K562 (cell line): ENCODE data around the gene PRKD1. TPM values are rescaled to one million over a fixed set of nuclear protein-coding genes. Genes with fewer than 3 reads are reported as not detected.

ENCODE experiments used
- ATAC-seq: fragments of 200-7000 bp; cut with Tn5 transposase; 3 replicates; pipeline ENCODE4 v1.9.1; 2020; ENCODE audit warnings: moderate library complexity
- BruUV-seq: library from RNA; stranded (reverse); fragments of 400-500 nt; replicated peaks from 2 replicates; lab custom pipeline; 2021; lab: Mats Ljungman, UMichigan
- CTCF ChIA-PET: fragments of 300-600 bp; formaldehyde crosslinking; extraction: SDS; loops from one replicate; lab custom pipeline; 2021; ENCODE audit warnings: low intra/inter-chr PET ratio; lab: Yijun Ruan, JAX
- POLR2A ChIA-PET: fragments of 300-600, 350-650 bp; sonication (Branson Sonifier 250); formaldehyde crosslinking; extraction: SDS; loops from one replicate; lab custom pipeline; 2021; ENCODE audit warnings: antibody characterized with exemption, inconsistent platforms; lab: Yijun Ruan, JAX
- DNase-seq, 4 experiments: peaks; one replicate each; pipeline versions ENCODE4 v3.0.0 to v3.0.0-alpha.2; 2011 to 2018; ENCODE audit warnings: low spot score in 3 of 4, mixed read lengths in 3 of 4; ENCODE audit errors: extremely low read depth in 1 of 4
- FAIRE-seq: peaks from 2 replicates; lab custom pipeline; 2011; peaks lifted over from hg19 to GRCh38; lab: Jason Lieb, UNC
- H2AFZ ChIP-seq: 2 replicates; pipeline ENCODE4 v1.6.0; 2011; ENCODE audit warnings: low read depth, low read length, control low read depth, inconsistent platforms
- H3K27ac ChIP-seq: fragments of 200-600 bp; 3 replicates; pipeline ENCODE4 v1.8.0; 2011; ENCODE audit warnings: low read depth, mild to moderate bottlenecking, control low read depth, inconsistent platforms, low read length, moderate library complexity, mixed read lengths; ENCODE audit errors: extremely low read depth
- H3K27me3 ChIP-seq, 2 experiments: fragments of 300-600 bp in 1 of 2; 2 replicates in 1 of 2; 3 replicates in 1 of 2; pipeline versions ENCODE4 v1.6.0 to v1.8.0; 2011; ENCODE audit warnings: inconsistent platforms in 2 of 2, low read length in 2 of 2, mild to moderate bottlenecking in 1 of 2, mixed read lengths in 1 of 2, moderate library complexity in 1 of 2; ENCODE audit not compliant: control insufficient read depth in 2 of 2, insufficient read depth in 2 of 2
- H3K36me3 ChIP-seq: fragments of 300-600 bp; 3 replicates; pipeline ENCODE4 v1.8.0; 2011; ENCODE audit warnings: mild to moderate bottlenecking, low read length, inconsistent platforms; ENCODE audit not compliant: control insufficient read depth, insufficient read depth
- H3K4me1 ChIP-seq, 2 experiments: fragments of 200-600 bp in 1 of 2; replicated peaks in 1 of 2; 2 replicates in 1 of 2; 3 replicates in 1 of 2; pipeline versions ENCODE4 v1.5.1 to v1.8.0; 2011; ENCODE audit warnings: inconsistent platforms in 2 of 2, low read length in 2 of 2, mild to moderate bottlenecking in 1 of 2, mixed read lengths in 1 of 2, moderate library complexity in 1 of 2; ENCODE audit not compliant: control insufficient read depth in 2 of 2, insufficient read depth in 2 of 2
- H3K4me2 ChIP-seq: 2 replicates; pipeline ENCODE4 v1.6.1; 2011; ENCODE audit warnings: low read length, control low read depth, inconsistent platforms, mixed read lengths; ENCODE audit not compliant: insufficient read depth
- H3K4me3 ChIP-seq: fragments of 200-600 bp; sonication (generic), shearing (Covaris generic); 2 replicates; pipeline ENCODE4 v1.5.1; 2016; ENCODE audit warnings: control low read depth, inconsistent platforms
- H3K79me2 ChIP-seq: fragments of 200-600 bp; 3 replicates; pipeline ENCODE4 v1.8.0; 2011; ENCODE audit warnings: low read length, inconsistent platforms; ENCODE audit not compliant: control insufficient read depth, insufficient read depth
- H3K9ac ChIP-seq, 2 experiments: 2 replicates each; pipeline versions ENCODE4 v1.6.0 to v1.6.1; 2011; ENCODE audit warnings: low read depth in 2 of 2, low read length in 2 of 2, control low read depth in 1 of 2, inconsistent platforms in 1 of 2, mild to moderate bottlenecking in 1 of 2, mixed read lengths in 1 of 2; ENCODE audit not compliant: insufficient read depth in 1 of 2
- H3K9me1 ChIP-seq: one replicate; pipeline ENCODE4 v1.6.0; 2011; ENCODE audit warnings: inconsistent platforms, mild to moderate bottlenecking, low read length, moderate library complexity; ENCODE audit not compliant: control insufficient read depth, insufficient read depth
- H3K9me3 ChIP-seq: replicated peaks from 2 replicates; pipeline ENCODE4 v1.5.1; 2011; ENCODE audit warnings: low read depth, low read length, inconsistent platforms; ENCODE audit not compliant: control insufficient read depth, insufficient read depth
- H4K20me1 ChIP-seq: replicated peaks from 2 replicates; pipeline ENCODE4 v1.6.1; 2011; ENCODE audit warnings: low read length, inconsistent platforms, mixed read lengths; ENCODE audit not compliant: control insufficient read depth, insufficient read depth
- FOSL1 ChIP-seq: fragments of 200-800 bp; sonication (Bioruptor generic); conservative IDR thresholded peaks from 2 replicates; pipeline ENCODE4 v1.6.1; 2016; ENCODE audit warnings: missing genetic modification characterization, missing compliant biosample characterization
- JUND ChIP-seq, 2 experiments: IDR thresholded peaks; 2 replicates in 1 of 2; 3 replicates in 1 of 2; pipeline ENCODE4 v1.6.1; 2011; ENCODE audit warnings: borderline replicate concordance in 2 of 2, low read depth in 2 of 2, low read length in 2 of 2, improper control_type of control experiment in 1 of 2, missing biosample characterization in 1 of 2, missing genetic modification characterization in 1 of 2, missing genetic modification reagents in 1 of 2
- KAT2B ChIP-seq: IDR thresholded peaks from one replicate; pipeline ENCODE4 v1.6.1; 2012; ENCODE audit warnings: low read depth, mild to moderate bottlenecking, control low read depth, inconsistent platforms, low read length, moderate library complexity
- RFX1 ChIP-seq: fragments of 450-650 bp; IDR thresholded peaks from 2 replicates; pipeline ENCODE4 v1.6.1; 2016; ENCODE audit warnings: mild to moderate bottlenecking, moderate library complexity
- ZNF184 ChIP-seq: sonication (generic); formaldehyde crosslinking; IDR thresholded peaks from 2 replicates; pipeline ENCODE4 v1.5.0; 2020; ENCODE audit warnings: missing genetic modification reagents
- WGBS: fragments of 100-300 bp; shearing (Covaris generic); methylation state at CpG from one replicate; pipeline ENCODE4 v1.1.6; 2016; ENCODE audit warnings: low coverage, mixed read lengths; ENCODE audit not compliant: insufficient coverage; ENCODE audit errors: missing lambda C conversion rate; 5-methylcytosine and 5-hydroxymethylcytosine counted together
- in situ Hi-C: fragments of 300-500 bp; cut with MboI; formaldehyde crosslinking; loops from 4 replicates; pipeline ENCODE4 v1.15.0; 2018; ENCODE audit warnings: inconsistent platforms, mixed read lengths
- intact Hi-C: fragments of 100-400 bp; cut with micrococcal nuclease; formaldehyde crosslinking; loops from 2 replicates; pipeline ENCODE4 v1.14.2; 2022
- polyA plus RNA-seq, 8 experiments: library from polyadenylated mRNA; depleted of rRNA in 4 of 8; stranded (reverse) in 5 of 8; unstranded in 3 of 8; fragments of >200 nt; fragmentation: Nextera tagmentation in 2 of 8; fragmentation: Illumina TruSeq in 1 of 8; extraction: Ambion mirVana in 2 of 8; extraction: Trizol in 1 of 8; gene quantifications; 2 replicates each; pipeline versions ENCODE4 v1.2.1 to v1.2.3, GENCODE V29; 2011 to 2014; ENCODE audit warnings: inconsistent platforms in 1 of 8, missing spikeins in 1 of 8
- total RNA-seq, 7 experiments: library from RNA; depleted of rRNA in 6 of 7; stranded (reverse); fragments of >200 nt in 6 of 7; fragmentation: Illumina TruSeq in 2 of 7; extraction: Trizol in 2 of 7; gene quantifications; 2 replicates each; pipeline versions ENCODE4 v1.2.1 to v1.2.3, GENCODE V29; 2011 to 2021; ENCODE audit warnings: low replicate concordance in 1 of 7

Gene PRKD1
- total and polyA plus RNA-seq, 9 of the 15 experiments (the other 6 are each of a cell fraction or from before 2014, with no cell fraction given), result 0.04 to 0.25 (median 0.13) TPM; not detected in 1

- FAIRE-seq (no peak), DNase-seq (no peak), ATAC-seq (no peak)
- Histone ChIP-seq H3K27me3 (no peaks in the 10 kb centered on the region), H3K9me1 (no peaks in the 10 kb centered on the region), H2AFZ (no peak overlapping the region), H3K4me1 (no peaks in the 10 kb centered on the region), H3K4me3 (no peak overlapping the region), H3K9me3 (no peaks in the 10 kb centered on the region), H3K27ac (no peak overlapping the region), H4K20me1 (no peaks in the 10 kb centered on the region), H3K79me2 (no peaks in the 10 kb centered on the region), H3K4me2 (no peak overlapping the region), H3K36me3 (no peaks in the 10 kb centered on the region), H3K9ac (no peak overlapping the region)
- no peak for TF ChIP-seq ZNF184 (CRISPR knock-in tag)
- ChIA-PET POLR2A (no interaction called here), CTCF (no interaction called here)
- in situ Hi-C loops, result no loop called here
- BruUV-seq, result no TSS peak
- intact Hi-C loops, result no loop called here
- WGBS, result 8% methylated on average over 2 of the region's 2 CpGs
Observed at GRCh38 chr14:29749829-29750228, 177.8 kb downstream of the PRKD1 start.

- no peak overlapping the region for H3K9ac ChIP-seq
- H3K27me3 ChIP-seq, result no peaks in the 10 kb centered on the region
- no peaks in the 10 kb centered on the region for H4K20me1 ChIP-seq
- no peaks in the 10 kb centered on the region for H3K79me2 ChIP-seq
- H3K9me3 ChIP-seq, result no peaks in the 10 kb centered on the region
- no peak overlapping the region for H2AFZ ChIP-seq
- DNase-seq (peak in 1 of 4 experiments; percentile 1), ATAC-seq (no peak), FAIRE-seq (no peak)
- CTCF ChIA-PET, result no interaction called here
- no peak overlapping the region for H3K27ac ChIP-seq
- TF ChIP-seq KAT2B (no peak), RFX1 (no peak), FOSL1 (tag) (peak; percentile 43; the same call in 1 of the 2 replicates), JUND (IDR thresholded peaks at IDR 0.05; ENCODE audit: borderline replicate concordance, low read depth, low read length) (peak; percentile 38; the same call in 1 of the 2 replicates), JUND (tag; IDR thresholded peaks at IDR 0.05; ENCODE audit: borderline replicate concordance, low read depth, low read length) (no peak)
- POLR2A ChIA-PET, result no interaction called here
- no peak overlapping the region for H3K4me2 ChIP-seq
- no TSS peak for BruUV-seq
- no peaks in the 10 kb centered on the region for H3K4me1 ChIP-seq
- no peak overlapping the region for H3K4me3 ChIP-seq
- H3K9me1 ChIP-seq, result no peaks in the 10 kb centered on the region
- intact Hi-C loops (no loop called here), in situ Hi-C loops (no loop called here)
- WGBS, result 4% methylated on average over 3 of the region's 3 CpGs
- no peaks in the 10 kb centered on the region for H3K36me3 ChIP-seq
Observed at GRCh38 chr14:29749327-29749726, 178.3 kb downstream of the PRKD1 start.
